ENCODE data around the gene ARHGEF25.
"Not testable (repeated sequence)": the region's sequence is repeated elsewhere in the genome, so short reads cannot be mapped to it uniquely, and the experiment has no call there.

ARHGEF25 gene

DNA sequence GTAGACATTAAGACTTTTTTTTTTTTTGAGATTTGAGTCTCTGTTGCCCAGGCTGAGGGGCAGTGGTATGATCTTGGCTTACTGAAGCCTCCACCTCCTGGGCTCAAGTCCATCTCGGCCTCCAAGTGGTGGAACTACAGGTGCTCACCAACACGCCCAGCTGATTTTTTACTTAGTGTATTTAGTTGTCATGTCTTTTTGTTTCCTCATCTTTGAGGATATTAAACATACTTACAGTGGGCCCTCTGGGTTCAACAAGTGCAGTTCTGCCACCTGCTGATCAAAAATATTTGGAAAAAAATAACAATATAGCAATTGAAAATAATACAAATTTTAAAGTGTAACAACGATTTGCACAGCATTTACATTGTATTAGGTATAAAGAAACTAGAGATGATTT, 26.1 kb downstream of the ARHGEF25 start:
- Histone ChIP-seq H3K27ac (no peak overlapping the region), H3K4me3 (no peak overlapping the region)
- TF ChIP-seq CTCF (IDR thresholded peaks at IDR 0.05): no peak
- peak; percentile 2 for DNase-seq (ENCODE audit: low spot score)

- peak; percentile 8 for DNase-seq (ENCODE audit: low spot score)
- Histone ChIP-seq H3K4me3 (no peak overlapping the region), H3K27ac (no peak overlapping the region)
- no peak for TF ChIP-seq CTCF (IDR thresholded peaks at IDR 0.05)
Observed at GRCh38 chr12:57638096-57638495, 26.9 kb downstream of the ARHGEF25 start.

DNA sequence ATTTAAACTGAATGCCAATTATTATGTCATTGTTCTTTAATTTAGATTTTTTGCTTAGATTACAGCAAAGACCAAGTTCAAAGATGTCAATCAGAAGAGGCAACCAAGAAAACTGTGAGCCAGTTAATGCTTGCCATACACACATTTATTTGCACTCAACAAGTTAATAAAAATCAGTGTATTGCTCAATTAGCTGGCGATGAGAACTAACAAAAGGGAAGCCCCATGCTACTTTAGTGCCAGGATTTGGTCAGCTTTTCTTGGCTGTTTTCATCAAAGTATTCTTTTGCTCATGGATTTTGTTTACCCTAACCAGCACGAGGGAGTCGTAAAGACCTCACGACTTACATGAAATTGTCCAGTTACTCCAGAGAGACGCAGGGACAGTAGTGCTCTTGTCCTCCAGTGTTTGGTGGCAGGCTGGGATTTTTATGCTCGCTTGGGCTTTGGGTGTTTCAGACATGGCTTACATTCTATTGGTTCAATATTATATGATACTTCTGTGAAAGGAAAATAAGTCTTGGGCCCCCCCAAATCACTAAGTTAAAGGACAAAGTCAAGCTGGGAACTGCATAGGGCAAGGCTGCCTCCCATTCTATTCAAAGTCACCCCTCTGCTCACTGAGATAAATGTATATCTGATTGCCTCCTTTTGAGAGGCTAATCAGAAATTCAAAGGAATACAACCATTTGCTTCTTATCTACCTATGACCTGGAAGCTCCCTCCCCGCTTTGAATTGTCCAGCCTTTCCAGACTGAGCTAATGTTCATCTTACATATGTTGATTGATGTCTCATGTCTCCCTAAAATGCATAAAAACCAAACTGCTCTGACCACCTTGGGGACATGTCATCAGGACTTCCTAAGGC, 29.2 kb downstream of the ARHGEF25 start:
- Histone ChIP-seq H3K4me3 (no peak overlapping the region), H3K27ac (no peak overlapping the region)
- no peak for TF ChIP-seq CTCF (IDR thresholded peaks at IDR 0.05)
- peak; percentile 17 for DNase-seq (ENCODE audit: low spot score)

DNA sequence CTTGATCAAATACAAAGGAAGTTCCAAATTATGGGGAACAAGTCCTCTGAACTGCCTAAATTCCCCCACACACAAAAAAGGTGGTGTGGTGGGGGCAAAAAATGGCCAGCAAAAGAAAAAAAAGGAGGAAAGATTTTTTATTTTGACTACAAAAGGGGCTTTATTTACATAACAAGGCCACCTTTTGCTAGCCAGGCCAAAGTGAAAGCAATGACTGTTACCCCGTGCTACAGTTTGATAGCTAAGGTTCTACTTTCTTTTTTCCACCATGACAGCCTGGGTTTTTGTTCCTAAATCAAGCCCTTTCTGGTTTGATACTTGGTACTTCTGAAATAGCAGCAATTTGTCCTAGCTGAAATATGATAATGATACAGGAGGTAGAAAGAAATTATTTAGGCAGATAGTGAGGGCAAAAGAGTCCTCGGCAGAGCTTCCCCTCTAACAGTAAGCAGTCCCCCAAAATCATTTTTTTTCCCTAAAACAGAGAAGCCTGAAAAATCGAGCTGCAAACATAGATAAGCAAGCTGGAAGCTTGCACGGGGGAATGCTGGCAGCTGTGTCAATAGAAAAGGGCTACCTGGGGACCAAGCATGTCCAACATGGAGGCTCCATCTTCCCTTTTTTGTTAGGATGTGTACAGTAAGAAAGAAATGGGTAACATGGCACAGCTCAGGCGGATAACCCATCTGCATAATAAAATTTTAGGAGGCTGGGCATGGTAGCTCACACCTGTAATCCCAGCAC, 30.6 kb downstream of the ARHGEF25 start:
- no peak for TF ChIP-seq CTCF (IDR thresholded peaks at IDR 0.05)
- H3K4me3 ChIP-seq: no peak overlapping the region
- peak; percentile 38 for DNase-seq (ENCODE audit: low spot score)
- H3K27ac ChIP-seq: no peak overlapping the region

DNA sequence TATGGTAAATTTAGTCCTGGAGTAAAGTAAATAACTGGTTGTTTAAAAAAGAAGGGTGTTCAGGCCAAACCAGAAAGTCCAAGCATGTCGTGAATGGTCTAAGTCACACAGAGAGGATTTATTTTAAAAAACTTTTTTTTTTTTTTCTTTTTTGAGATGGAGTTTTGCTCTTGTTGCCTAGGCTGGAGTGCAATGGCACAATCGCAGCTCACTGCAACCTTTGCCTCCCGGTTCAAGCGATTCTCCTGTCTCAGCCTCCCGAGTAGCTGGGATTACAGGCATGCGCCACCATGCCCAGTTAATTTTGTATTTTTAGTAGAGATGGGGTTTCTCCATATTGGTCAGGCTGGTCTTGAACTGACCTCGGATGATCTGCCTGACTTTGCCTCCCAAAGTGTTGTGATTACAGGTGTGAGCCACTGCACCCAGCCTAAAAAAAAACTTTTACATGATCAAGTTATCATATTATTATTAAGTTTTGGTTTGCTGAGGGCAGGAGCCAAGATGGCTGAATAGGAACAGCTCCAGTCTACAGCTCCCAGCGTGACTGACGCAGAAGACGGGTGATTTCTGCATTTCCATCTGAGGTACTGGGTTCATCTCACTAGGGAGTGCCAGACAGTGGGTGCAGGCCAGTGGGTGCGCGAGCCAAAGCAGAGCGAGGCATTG, 34.9 kb downstream of the ARHGEF25 start:
- not testable (repeated sequence) for H3K4me3 ChIP-seq; DNase-seq (ENCODE audit: low spot score); H3K27ac ChIP-seq

GRCh38 chr12:57646659-57647049, 35.4 kb downstream of the ARHGEF25 start:
- not testable (repeated sequence) for DNase-seq (ENCODE audit: low spot score); H3K27ac ChIP-seq; H3K4me3 ChIP-seq

GRCh38 chr12:57654042-57654441, 42.8 kb downstream of the ARHGEF25 start:
- H3K27ac ChIP-seq: no peak overlapping the region
- DNase-seq (ENCODE audit: low spot score): no peak
- no peak overlapping the region for H3K4me3 ChIP-seq
- TF ChIP-seq CTCF (IDR thresholded peaks at IDR 0.05): no peak

Measured in coronary artery (tissue), 2 donors.